T-cell (primary cell): ENCODE data around the gene RAB27B. TPM values are rescaled to one million over a fixed set of nuclear protein-coding genes. Genes with fewer than 3 reads are reported as not detected.
"Not testable (repeated sequence)": the region's sequence is repeated elsewhere in the genome, so short reads cannot be mapped to it uniquely, and the experiment has no call there.

Experiments
- ATAC-seq, 4 experiments: fragments of 200-7000 bp in 3 of 4; fragments of 150-1000 bp in 1 of 4; cut with Tn5 transposase; replicated peaks in 1 of 4; 1 replicate in 3 of 4; 2 replicates in 1 of 4; pipeline ENCODE4 v1.10.0; 2021; ENCODE audit warnings: moderate library complexity in 3 of 4, mild to moderate bottlenecking in 2 of 4, moderate number of reproducible peaks in 1 of 4
- CTCF ChIA-PET, 2 donors: fragments of 300-600 bp; sonication (Branson Sonifier 250); formaldehyde crosslinking; loops; one replicate each; lab custom pipeline; 2022; ENCODE audit warnings: antibody characterized with exemption in 2 of 2; lab: Charles Lee
- POLR2A ChIA-PET, 2 donors: fragments of 300-600 bp; sonication (Branson Sonifier 250); formaldehyde crosslinking; loops; one replicate each; lab custom pipeline; 2022; ENCODE audit warnings: antibody characterized with exemption in 2 of 2; lab: Charles Lee
- DNase-seq, 35 experiments: peaks; one replicate each; pipeline versions ENCODE4 v3.0.0 to v3.0.0-alpha.2; 2013 to 2023
- H3K27ac ChIP-seq: one replicate; pipeline ENCODE4 v1.5.1; 2013; ENCODE audit warnings: low read length
- H3K27me3 ChIP-seq, 2 experiments: replicated peaks in 1 of 2; 1 replicate in 1 of 2; 2 replicates in 1 of 2; pipeline versions ENCODE4 v1.6.1 to v1.7.0; 2013; ENCODE audit warnings: low read length in 1 of 2, mixed read lengths in 1 of 2; ENCODE audit not compliant: control insufficient read depth in 2 of 2, insufficient read depth in 2 of 2; ENCODE audit errors: extremely low read depth in 1 of 2
- H3K36me3 ChIP-seq, 2 donors: 1 replicate in 1 of 2; 2 replicates in 1 of 2; pipeline versions ENCODE4 v1.6.1 to v1.7.0; 2013; ENCODE audit warnings: low read length in 1 of 2; ENCODE audit not compliant: control insufficient read depth in 2 of 2, insufficient read depth in 1 of 2; ENCODE audit errors: extremely low read depth in 1 of 2
- H3K4me1 ChIP-seq, 2 experiments: 1 replicate in 1 of 2; 2 replicates in 1 of 2; pipeline versions ENCODE4 v1.6.1 to v1.7.0; 2013; ENCODE audit warnings: low read length in 2 of 2, mixed read lengths in 1 of 2; ENCODE audit not compliant: insufficient read depth in 2 of 2, control insufficient read depth in 1 of 2; ENCODE audit errors: extremely low read depth in 1 of 2
- H3K4me3 ChIP-seq, 2 donors: 1 replicate in 1 of 2; 2 replicates in 1 of 2; pipeline versions ENCODE4 v1.5.1 to v1.7.0; 2013; ENCODE audit warnings: mild to moderate bottlenecking in 2 of 2, low read length in 1 of 2, moderate library complexity in 1 of 2; ENCODE audit not compliant: control insufficient read depth in 1 of 2; ENCODE audit errors: extremely low read depth in 1 of 2
- H3K9me3 ChIP-seq: 2 replicates; pipeline ENCODE4 v1.7.0; 2013
- H3K27ac Mint-ChIP-seq, 2 donors: one replicate each; pipeline ENCODE4 v1.8.0; 2020 to 2021; ENCODE audit warnings: mild to moderate bottlenecking in 2 of 2, mixed read lengths in 2 of 2
- H3K27me3 Mint-ChIP-seq, 2 donors: one replicate each; pipeline ENCODE4 v1.8.0; 2021 to 2022; ENCODE audit warnings: mixed read lengths in 2 of 2
- H3K36me3 Mint-ChIP-seq: one replicate; pipeline ENCODE4 v1.8.0; 2021; ENCODE audit warnings: mixed read lengths
- H3K4me1 Mint-ChIP-seq, 3 donors: one replicate each; pipeline ENCODE4 v1.8.0; 2020 to 2022; ENCODE audit warnings: mixed read lengths in 3 of 3, mild to moderate bottlenecking in 1 of 3
- H3K4me3 Mint-ChIP-seq, 3 donors: one replicate each; pipeline ENCODE4 v1.8.0; 2020 to 2022; ENCODE audit warnings: mild to moderate bottlenecking in 3 of 3, mixed read lengths in 3 of 3, moderate library complexity in 3 of 3
- H3K9me3 Mint-ChIP-seq, 3 donors: one replicate each; pipeline ENCODE4 v1.8.0; 2020 to 2022; ENCODE audit warnings: mixed read lengths in 3 of 3
- WGBS: methylation state at CpG from one replicate; pipeline ENCODE4 v1.1.5; 2013; ENCODE audit warnings: missing lambda C conversion rate; ENCODE audit not compliant: insufficient coverage; 5-methylcytosine and 5-hydroxymethylcytosine counted together
- total RNA-seq, 35 experiments: library from RNA in 6 of 35; stranded (reverse) in 6 of 35; fragments of 120-200 nt in 1 of 35; gene quantifications; one replicate each; pipeline versions ENCODE4 v1.2.1 to v1.2.4 and lab custom pipeline; 2013 to 2026

RAB27B gene
- total RNA-seq, 5 donors from 2014 or later (not counting 1 experiment from before 2014, with no cell fraction given): 2.6 to 4.3 (median 3.0) TPM

DNA sequence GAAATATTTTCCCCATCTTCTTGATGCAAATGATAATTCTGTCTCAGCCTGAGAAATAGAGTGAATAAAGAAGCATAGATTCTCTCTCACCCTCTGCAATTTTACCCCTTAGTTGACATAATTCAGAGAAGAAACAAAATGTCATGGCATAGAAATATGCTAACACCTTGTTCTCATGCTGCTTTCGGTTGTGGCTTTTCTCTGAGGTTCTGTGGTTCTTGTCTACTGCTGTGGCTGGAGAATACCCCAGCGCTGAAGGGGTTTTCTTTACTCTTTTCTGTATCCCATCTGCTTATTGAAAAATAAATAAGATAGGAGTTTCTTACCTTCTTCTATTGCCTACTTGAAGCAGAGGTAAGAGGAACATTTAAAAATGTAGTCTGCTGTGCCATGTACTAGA lies 15.4 kb upstream of the RAB27B start:
- POLR2A ChIA-PET: no interaction called here
- Histone ChIP-seq H3K27me3 (no peaks in the 10 kb centered on the region), H3K9me3 (no peaks in the 10 kb centered on the region), H3K4me1 (peaks cover 3 to 10% of the 10 kb centered on the region in 2 experiments), H3K36me3 (no peaks in the 10 kb centered on the region), H3K4me3 (no peak overlapping the region), H3K27ac (no peak overlapping the region)
- peaks cover 7 to 15% (median 12%) of the 10 kb centered on the region in 3 donors for H3K4me1 Mint-ChIP-seq
- no peaks in the 10 kb centered on the region for H3K36me3 Mint-ChIP-seq
- H3K9me3 Mint-ChIP-seq: no peaks in the 10 kb centered on the region
- ATAC-seq (peak in 2 of 4 experiments; percentile 52 to 63), DNase-seq (peak in 4 of 35 experiments; percentile 7 to 40 (median 12))
- H3K27me3 Mint-ChIP-seq: peaks cover 0 to 4% of the 10 kb centered on the region in 2 donors
- CTCF ChIA-PET: no interaction called here
- no CpG with 5 or more reads among the region's 2 CpGs for WGBS
- no peak overlapping the region for H3K4me3 Mint-ChIP-seq
- no peak overlapping the region for H3K27ac Mint-ChIP-seq

DNA sequence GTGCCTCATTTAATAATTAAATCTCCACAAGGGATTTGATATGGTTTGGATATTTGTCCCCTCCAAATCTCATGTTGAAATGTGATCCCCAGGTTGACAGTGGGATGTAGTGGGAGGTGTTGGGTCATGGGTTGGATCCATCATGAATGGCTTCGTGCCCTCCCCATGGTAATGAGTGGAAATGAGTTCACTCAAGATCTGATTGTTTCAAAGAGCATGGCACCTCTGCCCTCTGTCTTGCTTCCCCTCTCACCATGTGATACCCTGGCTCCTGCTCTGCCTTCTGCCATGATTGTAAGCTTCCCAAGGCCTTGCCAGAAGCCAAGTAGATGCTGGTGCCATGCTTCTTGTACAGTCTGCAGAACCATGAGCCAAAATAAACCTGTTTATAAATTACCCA lies 15.0 kb upstream of the RAB27B start:
- DNase-seq (no peak), ATAC-seq (no peak)
- WGBS: 20% methylated on average over 1 of the region's 1 CpG
- Mint-ChIP-seq H3K4me1 (peaks cover 7 to 15% (median 12%) of the 10 kb centered on the region in 3 donors), H3K9me3 (no peaks in the 10 kb centered on the region), H3K27me3 (peaks cover 2 to 4% of the 10 kb centered on the region in 2 donors), H3K27ac (no peak overlapping the region), H3K4me3 (no peak overlapping the region), H3K36me3 (no peaks in the 10 kb centered on the region)
- no peaks in the 10 kb centered on the region for H3K36me3 ChIP-seq
- H3K4me3 ChIP-seq: no peak overlapping the region
- peaks cover 3 to 10% of the 10 kb centered on the region in 2 experiments for H3K4me1 ChIP-seq
- POLR2A ChIA-PET: no interaction called here
- no peak overlapping the region for H3K27ac ChIP-seq
- CTCF ChIA-PET: no interaction called here
- H3K9me3 ChIP-seq: no peaks in the 10 kb centered on the region
- H3K27me3 ChIP-seq: no peaks in the 10 kb centered on the region

DNA sequence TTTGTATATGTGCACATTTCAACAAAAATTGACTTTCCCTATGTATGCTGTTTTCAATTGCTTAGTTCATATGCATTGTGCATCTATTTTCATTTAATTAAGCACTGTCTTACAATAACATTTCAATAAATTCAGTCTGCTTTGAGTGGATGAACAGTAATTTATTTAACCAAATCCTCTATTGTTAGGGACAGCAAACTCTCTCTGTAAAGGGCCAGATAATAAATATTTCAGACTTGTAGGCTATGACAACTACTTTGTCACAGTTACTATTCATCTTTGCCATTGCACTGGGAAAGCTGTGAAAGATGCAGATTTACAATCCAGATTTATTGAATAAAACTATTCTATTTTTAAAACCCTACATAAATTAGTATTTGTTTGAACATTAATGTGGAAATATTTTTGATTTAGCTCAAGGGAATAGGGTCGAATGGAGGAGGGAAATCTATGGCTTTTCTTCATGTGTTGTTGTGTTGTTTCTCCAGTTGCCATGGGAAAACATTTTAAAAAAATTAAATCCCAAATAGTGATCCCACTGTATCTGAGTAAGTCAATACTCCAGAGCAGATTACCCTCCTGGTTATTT lies 14.2 kb upstream of the RAB27B start:
- DNase-seq (no peak), ATAC-seq (no peak)
- POLR2A ChIA-PET: no interaction called here
- no peak overlapping the region for H3K27ac Mint-ChIP-seq
- Histone ChIP-seq H3K27ac (no peak overlapping the region), H3K27me3 (no peaks in the 10 kb centered on the region), H3K9me3 (no peaks in the 10 kb centered on the region), H3K4me3 (no peak overlapping the region), H3K36me3 (no peaks in the 10 kb centered on the region), H3K4me1 (peaks cover 3 to 10% of the 10 kb centered on the region in 2 experiments)
- H3K9me3 Mint-ChIP-seq: no peaks in the 10 kb centered on the region
- peaks cover 4% of the 10 kb centered on the region in 2 donors for H3K27me3 Mint-ChIP-seq
- H3K36me3 Mint-ChIP-seq: no peaks in the 10 kb centered on the region
- H3K4me1 Mint-ChIP-seq: peaks cover 7 to 15% (median 12%) of the 10 kb centered on the region in 3 donors
- no CpG with 5 or more reads among the region's 1 CpG for WGBS
- H3K4me3 Mint-ChIP-seq: no peak overlapping the region
- CTCF ChIA-PET: no interaction called here

DNA sequence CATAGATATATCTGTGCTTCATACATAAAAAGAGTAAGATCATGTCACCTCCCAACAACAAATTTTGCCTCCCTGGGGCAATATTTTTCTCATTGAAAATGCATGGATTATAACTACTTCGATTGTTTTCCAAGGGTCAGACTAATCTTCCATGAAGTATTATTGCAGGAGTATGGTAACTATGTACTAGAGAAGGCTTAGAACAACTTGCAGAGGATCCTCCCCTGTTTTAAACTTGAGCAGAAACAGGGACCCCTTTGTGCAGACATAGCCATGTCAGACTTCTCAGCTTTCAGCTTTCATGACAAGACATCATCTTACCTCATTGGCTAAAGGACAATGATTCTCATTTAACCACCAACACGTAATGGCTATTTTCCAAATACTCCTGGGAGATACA lies 13.2 kb upstream of the RAB27B start:
- Mint-ChIP-seq H3K27me3 (peaks cover 4% of the 10 kb centered on the region in 2 donors), H3K27ac (no peak overlapping the region), H3K36me3 (no peaks in the 10 kb centered on the region), H3K4me1 (peaks cover 7 to 15% (median 12%) of the 10 kb centered on the region in 3 donors), H3K9me3 (no peaks in the 10 kb centered on the region), H3K4me3 (no peak overlapping the region)
- Histone ChIP-seq H3K27ac (no peak overlapping the region), H3K4me1 (peaks cover 3 to 10% of the 10 kb centered on the region in 2 experiments), H3K9me3 (no peaks in the 10 kb centered on the region), H3K4me3 (no peak overlapping the region), H3K36me3 (no peaks in the 10 kb centered on the region), H3K27me3 (no peaks in the 10 kb centered on the region)
- ChIA-PET CTCF (no interaction called here), POLR2A (no interaction called here)
- ATAC-seq: no peak
- WGBS: 67% methylated on average over 1 of the region's 2 CpGs
- DNase-seq: no peak

DNA sequence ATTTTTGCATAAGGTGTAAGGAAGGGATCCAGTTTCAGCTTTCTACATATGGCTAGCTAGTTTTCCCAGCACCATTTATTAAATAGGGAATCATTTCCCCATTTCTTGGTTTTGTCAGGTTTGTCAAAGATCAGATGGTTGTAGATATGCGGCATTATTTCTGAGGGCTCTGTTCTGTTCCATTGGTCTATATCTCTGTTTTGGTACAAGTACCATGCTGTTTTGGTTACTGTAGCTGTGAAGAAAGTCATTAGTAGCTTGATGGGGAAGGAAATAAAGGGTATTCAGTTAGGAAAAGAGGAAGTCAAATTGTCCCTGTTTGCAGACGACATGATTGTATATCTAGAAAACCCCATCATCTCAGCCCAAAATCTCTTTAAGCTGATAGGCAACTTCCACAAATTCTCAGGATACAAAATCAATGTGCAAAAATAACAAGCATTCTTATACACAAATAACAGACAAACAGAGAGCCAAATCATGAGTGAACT lies 7.4 kb upstream of the RAB27B start:
- H3K27me3 Mint-ChIP-seq, H3K4me1 ChIP-seq, H3K9me3 Mint-ChIP-seq, H3K4me3 ChIP-seq, H3K36me3 Mint-ChIP-seq, H3K9me3 ChIP-seq, POLR2A ChIA-PET, ATAC-seq, CTCF ChIA-PET, H3K4me3 Mint-ChIP-seq, H3K27me3 ChIP-seq, H3K4me1 Mint-ChIP-seq, H3K27ac Mint-ChIP-seq, H3K27ac ChIP-seq, H3K36me3 ChIP-seq, DNase-seq: not testable (repeated sequence)
- no CpG with 5 or more reads among the region's 2 CpGs for WGBS

DNA sequence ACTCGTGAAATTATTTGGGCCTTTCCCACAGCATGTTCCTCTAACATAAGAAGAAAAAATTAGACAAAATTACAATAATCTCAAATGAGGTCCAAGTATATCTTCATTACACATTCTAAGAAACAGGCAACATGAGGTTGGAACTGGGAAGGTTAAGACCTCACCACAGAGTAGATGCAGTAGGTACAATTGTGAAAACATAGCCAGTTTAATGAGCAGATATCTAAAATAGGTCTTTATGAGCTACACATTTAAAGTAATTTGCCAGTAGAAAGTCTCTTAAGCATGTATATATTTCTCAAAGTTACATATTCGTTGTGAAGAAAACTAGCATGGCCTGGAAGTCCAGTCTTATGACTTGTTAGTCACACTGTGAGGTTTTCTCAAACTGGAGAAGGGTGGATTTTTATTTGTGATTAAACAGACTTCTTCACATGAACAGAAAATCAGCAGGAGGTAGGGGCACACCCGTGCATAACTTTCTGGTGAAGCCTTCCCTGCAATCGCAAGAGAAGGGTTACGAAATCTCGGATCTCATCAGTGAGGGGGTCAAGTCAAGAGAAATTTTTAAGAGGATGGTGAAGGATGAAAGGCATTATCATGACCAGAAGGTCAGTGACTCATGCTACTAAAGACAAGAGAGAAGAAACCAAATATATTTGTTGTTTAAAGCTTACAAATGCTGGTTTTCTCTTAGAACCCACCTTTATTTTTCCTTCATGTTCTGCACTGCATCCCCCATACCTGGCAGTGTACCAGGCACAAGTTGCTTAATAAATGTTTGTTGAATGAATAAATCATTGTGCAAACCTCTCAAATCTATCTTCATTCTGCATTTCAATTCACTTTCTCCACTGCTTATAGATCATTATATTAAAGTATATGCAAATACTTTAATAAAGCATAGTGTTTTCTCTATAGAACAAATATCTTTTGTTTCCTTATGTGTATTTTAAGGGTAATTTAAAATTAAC lies 5.1 kb upstream of the RAB27B start:
- ChIA-PET POLR2A (no interaction called here), CTCF (no interaction called here)
- Histone ChIP-seq H3K9me3 (no peaks in the 10 kb centered on the region), H3K27ac (no peak overlapping the region), H3K27me3 (peaks cover 0 to 3% of the 10 kb centered on the region in 2 experiments), H3K36me3 (no peaks in the 10 kb centered on the region), H3K4me1 (peaks cover 2 to 5% of the 10 kb centered on the region in 2 experiments), H3K4me3 (no peak overlapping the region)
- Mint-ChIP-seq H3K27me3 (peaks cover 3 to 4% of the 10 kb centered on the region in 2 donors), H3K4me3 (no peak overlapping the region), H3K36me3 (no peaks in the 10 kb centered on the region), H3K9me3 (no peaks in the 10 kb centered on the region), H3K27ac (no peak overlapping the region), H3K4me1 (peaks cover 5 to 9% (median 9%) of the 10 kb centered on the region in 3 donors)
- 71% methylated on average over 1 of the region's 6 CpGs for WGBS
- DNase-seq (no peak), ATAC-seq (no peak)
